Kidney (tissue), 14 donors: Measurements from ENCODE around the gene MYLK4. TPM values are rescaled to one million over a fixed set of nuclear protein-coding genes. Genes with fewer than 3 reads are reported as not detected.
A peak's percentile ranks its signal among the peaks of the same experiment; 100 is the strongest.

ENCODE experiments used
- DNase-seq, 5 donors: peaks; one replicate each; pipeline ENCODE4 v3.0.0-alpha.2; 2013 to 2020
- FAIRE-seq: peaks from 2 replicates; lab custom pipeline; 2012; peaks lifted over from hg19 to GRCh38; lab: Jason Lieb, UNC
- H3K27ac ChIP-seq, 2 donors: one replicate each; pipeline ENCODE4 v1.7.0; 2013; ENCODE audit warnings: low read depth in 2 of 2, low read length in 2 of 2, inconsistent platforms in 1 of 2
- H3K27me3 ChIP-seq: one replicate; pipeline ENCODE4 v1.7.1; 2013; ENCODE audit warnings: low read length, inconsistent platforms; ENCODE audit not compliant: control insufficient read depth, insufficient read depth
- H3K36me3 ChIP-seq, 3 donors: one replicate each; pipeline versions ENCODE4 v1.7.0 to v1.7.1; 2013; ENCODE audit warnings: low read length in 3 of 3, control low read depth in 1 of 3, inconsistent platforms in 1 of 3; ENCODE audit not compliant: insufficient read depth in 3 of 3, control insufficient read depth in 2 of 3
- H3K4me1 ChIP-seq, 3 donors: one replicate each; pipeline versions ENCODE4 v1.7.0 to v1.7.1; 2013; ENCODE audit warnings: low read length in 3 of 3, inconsistent platforms in 1 of 3, low read depth in 1 of 3; ENCODE audit not compliant: control insufficient read depth in 2 of 3, insufficient read depth in 2 of 3
- H3K4me3 ChIP-seq, 3 donors: one replicate each; pipeline versions ENCODE4 v1.7.0 to v1.8.1; 2013; ENCODE audit warnings: low read length in 3 of 3, control low read depth in 1 of 3, inconsistent platforms in 1 of 3
- H3K9ac ChIP-seq, 3 donors: one replicate each; pipeline versions ENCODE4 v1.7.0 to v1.7.1; 2013; ENCODE audit warnings: low read length in 3 of 3, control low read depth in 1 of 3, inconsistent platforms in 1 of 3
- H3K9me3 ChIP-seq, 3 donors: one replicate each; pipeline versions ENCODE4 v1.7.0 to v1.7.1; 2013; ENCODE audit warnings: low read length in 3 of 3, control low read depth in 1 of 3, inconsistent platforms in 1 of 3; ENCODE audit not compliant: control insufficient read depth in 2 of 3, insufficient read depth in 1 of 3
- CTCF ChIP-seq: IDR thresholded peaks from 3 replicates; pipeline ENCODE4 v1.5.1; 2012; ENCODE audit warnings: mild to moderate bottlenecking, moderate library complexity, borderline replicate concordance; ENCODE audit not compliant: insufficient read depth; ENCODE audit errors: extremely low read depth
- intact Hi-C: fragments of 100-400 bp; cut with DNase I; formaldehyde crosslinking; loops from one replicate; pipeline ENCODE4 v1.11.1; 2022
- polyA plus RNA-seq: library from polyadenylated mRNA; stranded (reverse); fragments of 350-450 nt; fragmentation: Illumina TruSeq; extraction: RNeasy Lipid Tissue Mini Kit (QIAGEN cat#74804); gene quantifications from one replicate; pipeline ENCODE4 v1.2.3, GENCODE V29; 2014; ENCODE audit warnings: low read depth, low replicate concordance; ENCODE audit not compliant: insufficient read depth
- total RNA-seq: library from RNA; stranded (reverse); fragmentation: NEBNext Ultra II Directional; extraction: Animal tissue kit (Norgen Biotek cat#: 25700); gene quantifications from one replicate; pipeline ENCODE4 v1.2.1, GENCODE V29; 2021
- donor health status: control.
- donor health status: control.
- donor health status: control.
- donor health status: control.
- donor health status: control.
- donor health status: DM: yes; HTN: yes; CAD: no.
- donor health status: Normal renal cell carcinoma (clear cell type).

The MYLK4 gene
- total and polyA plus RNA-seq, 2 donors from 2014 or later = 1.1 to 1.3 TPM

GRCh38 chr6:2666906-2667575 lies 83.7 kb downstream of the MYLK4 start:
- Histone ChIP-seq H3K36me3 (no peaks in the 10 kb centered on the region), H3K4me3 (no peak overlapping the region), H3K4me1 (no peaks in the 10 kb centered on the region), H3K27me3 (no peaks in the 10 kb centered on the region), H3K27ac (no peak overlapping the region), H3K9ac (no peak overlapping the region), H3K9me3 (no peaks in the 10 kb centered on the region)
- intact Hi-C loops = no loop called here
- no peak for TF ChIP-seq CTCF
- FAIRE-seq (no peak), DNase-seq (no peak)

- no peaks in the 10 kb centered on the region for H3K4me1 ChIP-seq
- H3K9ac ChIP-seq = no peak overlapping the region
- no peak overlapping the region for H3K4me3 ChIP-seq
- no peak overlapping the region for H3K27ac ChIP-seq
- no peak for FAIRE-seq
- no peaks in the 10 kb centered on the region for H3K9me3 ChIP-seq
- intact Hi-C loops = no loop called here
- no peaks in the 10 kb centered on the region for H3K36me3 ChIP-seq
- TF ChIP-seq CTCF = no peak
- H3K27me3 ChIP-seq = no peaks in the 10 kb centered on the region
- peak in 2 of 5 donors; percentile 18 to 21 for DNase-seq
Measured at GRCh38 chr6:2665146-2666070, 85.3 kb downstream of the MYLK4 start.

GRCh38 chr6:2663123-2663522 lies 87.6 kb downstream of the MYLK4 start:
- H3K9me3 ChIP-seq = no peaks in the 10 kb centered on the region
- intact Hi-C loops = no loop called here
- FAIRE-seq (no peak), DNase-seq (peak in 1 of 5 donors; percentile 6)
- no peak overlapping the region for H3K4me3 ChIP-seq
- H3K9ac ChIP-seq = no peak overlapping the region
- H3K27me3 ChIP-seq = no peaks in the 10 kb centered on the region
- no peak overlapping the region for H3K27ac ChIP-seq
- no peak for TF ChIP-seq CTCF
- H3K36me3 ChIP-seq = no peaks in the 10 kb centered on the region
- H3K4me1 ChIP-seq = no peaks in the 10 kb centered on the region
